IMR-90 (cell line): ENCODE data around the gene SLC18B1. TPM values are rescaled to one million over a fixed set of nuclear protein-coding genes. Genes with fewer than 3 reads are reported as not detected.

ENCODE experiments used
- ATAC-seq: fragments of 200-7000 bp; cut with Tn5 transposase; 2 replicates; pipeline ENCODE4 v1.9.1; 2020; ENCODE audit warnings: low read depth, mild to moderate bottlenecking, moderate library complexity
- BruUV-seq: library from RNA; stranded (reverse); fragments of 400-500 nt; replicated peaks from 2 replicates; lab custom pipeline; 2021; lab: Mats Ljungman, UMichigan
- CTCF ChIA-PET: fragments of 300-600 bp; formaldehyde crosslinking; extraction: SDS; loops from one replicate; lab custom pipeline; 2021; ENCODE audit warnings: antibody characterized with exemption; lab: Yijun Ruan, JAX
- POLR2A ChIA-PET: fragments of 300-600 bp; sonication (Branson Sonifier 250); formaldehyde crosslinking; loops from one replicate; lab custom pipeline; 2022; ENCODE audit warnings: antibody characterized with exemption; ENCODE audit not compliant: unreplicated experiment; lab: Charles Lee
- DNase-seq: peaks from one replicate; pipeline ENCODE4 v3.0.0; 2013
- H2AFZ ChIP-seq: replicated peaks from 2 replicates; pipeline ENCODE3; 2013; ENCODE audit warnings: low read length, mild to moderate bottlenecking; ENCODE audit not compliant: poor library complexity
- H2AK5ac ChIP-seq: 2 replicates; pipeline ENCODE4 v1.6.1; 2013; ENCODE audit warnings: low read depth, low read length, inconsistent platforms
- H2AK9ac ChIP-seq: replicated peaks from 2 replicates; pipeline ENCODE3; 2013; ENCODE audit warnings: mild to moderate bottlenecking, low read depth, low read length, moderate library complexity; ENCODE audit not compliant: poor library complexity
- H2BK120ac ChIP-seq: 2 replicates; pipeline ENCODE4 v1.6.1; 2013; ENCODE audit warnings: low read depth, low read length, inconsistent platforms
- H2BK15ac ChIP-seq: 3 replicates; pipeline ENCODE4 v1.6.1; 2013; ENCODE audit warnings: low read depth, low read length, inconsistent platforms
- H2BK20ac ChIP-seq: 2 replicates; pipeline ENCODE4 v1.6.1; 2013; ENCODE audit warnings: low read depth, mild to moderate bottlenecking, inconsistent platforms, low read length, moderate library complexity
- H2BK5ac ChIP-seq: 2 replicates; pipeline ENCODE4 v1.6.1; 2013; ENCODE audit warnings: mild to moderate bottlenecking, low read depth, low read length, inconsistent platforms; ENCODE audit not compliant: poor library complexity, severe bottlenecking
- H3K14ac ChIP-seq: replicated peaks from 2 replicates; pipeline ENCODE4 v1.6.1; 2013; ENCODE audit warnings: low read depth, low read length, inconsistent platforms
- H3K18ac ChIP-seq: 2 replicates; pipeline ENCODE4 v1.6.1; 2013; ENCODE audit warnings: low read depth, low read length, control low read depth
- H3K23ac ChIP-seq: 2 replicates; pipeline ENCODE4 v1.6.1; 2013; ENCODE audit warnings: low read depth, low read length, inconsistent platforms
- H3K27ac ChIP-seq: 2 replicates; pipeline ENCODE4 v1.5.1; 2013; ENCODE audit warnings: mild to moderate bottlenecking, control low read depth, low read length; ENCODE audit not compliant: insufficient read depth
- H3K27me3 ChIP-seq: 2 replicates; pipeline ENCODE4 v1.6.1; 2013; ENCODE audit warnings: low read length; ENCODE audit not compliant: control insufficient read depth, insufficient read depth
- H3K36me3 ChIP-seq: 2 replicates; pipeline ENCODE4 v1.6.1; 2013; ENCODE audit warnings: low read length, mixed read lengths; ENCODE audit not compliant: control insufficient read depth, insufficient read depth
- H3K4ac ChIP-seq: 2 replicates; pipeline ENCODE4 v1.6.1; 2013; ENCODE audit warnings: low read depth, low read length, inconsistent platforms
- H3K4me1 ChIP-seq: 2 replicates; pipeline ENCODE4 v1.6.1; 2013; ENCODE audit warnings: low read length, mixed read lengths; ENCODE audit not compliant: control insufficient read depth, insufficient read depth
- H3K4me2 ChIP-seq: 2 replicates; pipeline ENCODE4 v1.6.1; 2013; ENCODE audit warnings: low read depth, mild to moderate bottlenecking, control low read depth, low read length, moderate library complexity
- H3K4me3 ChIP-seq: 2 replicates; pipeline ENCODE4 v1.5.1; 2013; ENCODE audit warnings: low read depth, mild to moderate bottlenecking, control low read depth, low read length, moderate library complexity; ENCODE audit not compliant: insufficient read depth
- H3K56ac ChIP-seq: 2 replicates; pipeline ENCODE4 v1.6.1; 2013; ENCODE audit warnings: low read length, inconsistent platforms; ENCODE audit not compliant: insufficient read depth; ENCODE audit errors: extremely low read depth
- H3K79me1 ChIP-seq, 2 experiments: 2 replicates each; pipeline ENCODE4 v1.6.1; 2013; ENCODE audit warnings: low read length in 2 of 2, inconsistent platforms in 1 of 2, low read depth in 1 of 2
- H3K9ac ChIP-seq: 2 replicates; pipeline ENCODE4 v1.6.1; 2013; ENCODE audit warnings: low read depth, low read length, control low read depth
- H3K9me1 ChIP-seq: 2 replicates; pipeline ENCODE4 v1.6.1; 2013; ENCODE audit warnings: low read length, inconsistent platforms; ENCODE audit not compliant: insufficient read depth
- H3K9me3 ChIP-seq: 2 replicates; pipeline ENCODE4 v1.6.1; 2013; ENCODE audit warnings: low read length; ENCODE audit not compliant: control insufficient read depth, insufficient read depth
- H4K20me1 ChIP-seq: 2 replicates; pipeline ENCODE4 v1.6.1; 2013; ENCODE audit warnings: low read length, inconsistent platforms; ENCODE audit not compliant: insufficient read depth
- H4K5ac ChIP-seq: 2 replicates; pipeline ENCODE4 v1.6.1; 2013; ENCODE audit warnings: mild to moderate bottlenecking, low read depth, low read length, control low read depth
- H4K8ac ChIP-seq, 2 experiments: 2 replicates each; pipeline ENCODE4 v1.6.1; 2013; ENCODE audit warnings: low read depth in 2 of 2, low read length in 2 of 2, control low read depth in 1 of 2, inconsistent platforms in 1 of 2
- H4K91ac ChIP-seq: 2 replicates; pipeline ENCODE4 v1.6.1; 2013; ENCODE audit warnings: low read depth, low read length, inconsistent platforms; ENCODE audit not compliant: insufficient read depth
- BHLHE40 ChIP-seq: fragments of 150-350 bp; IDR thresholded peaks from 2 replicates; pipeline ENCODE4 v1.6.1; 2016; ENCODE audit warnings: mild to moderate bottlenecking, low read depth, low read length
- CEBPB ChIP-seq: IDR thresholded peaks from 2 replicates; pipeline ENCODE4 v1.6.1; 2012; ENCODE audit warnings: low read depth, low read length, improper control_type of control experiment
- CHD1 ChIP-seq: IDR thresholded peaks from 2 replicates; pipeline ENCODE4 v1.6.1; 2012; ENCODE audit warnings: low read depth, low read length, improper control_type of control experiment
- CTCF ChIP-seq: conservative IDR thresholded peaks from 2 replicates; pipeline ENCODE4 v1.5.1; 2012; ENCODE audit warnings: mild to moderate bottlenecking, low read depth, low read length, improper control_type of control experiment
- FOS ChIP-seq: fragments of 150-350 bp; IDR thresholded peaks from 2 replicates; pipeline ENCODE4 v1.6.1; 2016; ENCODE audit warnings: low read depth, low read length
- MAFK ChIP-seq: IDR thresholded peaks from 2 replicates; pipeline ENCODE4 v1.6.1; 2012; ENCODE audit warnings: low read depth, low read length, improper control_type of control experiment
- MAZ ChIP-seq: IDR thresholded peaks from 2 replicates; pipeline ENCODE4 v1.6.1; 2012; ENCODE audit warnings: low read depth, mild to moderate bottlenecking, low read length, improper control_type of control experiment, moderate library complexity, borderline replicate concordance
- MXI1 ChIP-seq: IDR thresholded peaks from 2 replicates; pipeline ENCODE4 v1.6.1; 2012; ENCODE audit warnings: low read depth, mild to moderate bottlenecking, low read length, moderate library complexity, borderline replicate concordance
- NFE2L2 ChIP-seq: fragments of 150-350 bp; IDR thresholded peaks from 2 replicates; pipeline ENCODE4 v1.6.1; 2016; ENCODE audit warnings: low read depth, mild to moderate bottlenecking, low read length
- POLR2A ChIP-seq: IDR thresholded peaks from 2 replicates; pipeline ENCODE4 v1.6.1; 2012; ENCODE audit warnings: mild to moderate bottlenecking, low read depth, low read length
- RAD21 ChIP-seq: IDR thresholded peaks from 2 replicates; pipeline ENCODE4 v1.6.1; 2012; ENCODE audit warnings: low read length, improper control_type of control experiment
- RCOR1 ChIP-seq: IDR thresholded peaks from 2 replicates; pipeline ENCODE4 v1.6.1; 2012; ENCODE audit warnings: mild to moderate bottlenecking, low read length, improper control_type of control experiment; ENCODE audit not compliant: insufficient replicate concordance
- RFX5 ChIP-seq: IDR thresholded peaks from 2 replicates; pipeline ENCODE4 v1.8.0; 2012; ENCODE audit warnings: low read depth, mild to moderate bottlenecking, low read length, moderate library complexity
- SMC3 ChIP-seq: fragments of 150-350 bp; IDR thresholded peaks from 2 replicates; pipeline ENCODE4 v1.6.1; 2016; ENCODE audit warnings: low read depth, mild to moderate bottlenecking, antibody characterized with exemption, low read length, moderate library complexity
- USF2 ChIP-seq: fragments of 150-350 bp; IDR thresholded peaks from 2 replicates; pipeline ENCODE4 v1.6.1; 2017; ENCODE audit warnings: mild to moderate bottlenecking, antibody characterized with exemption, low read length, low read depth
- WGBS, 2 experiments: methylation state at CpG; one replicate each; pipeline versions ENCODE4 v1.1.5 to v1.1.7; 2013; ENCODE audit warnings: missing lambda C conversion rate in 2 of 2; ENCODE audit not compliant: insufficient read length in 1 of 2; ENCODE audit errors: extremely low coverage in 2 of 2; 5-methylcytosine and 5-hydroxymethylcytosine counted together
- dilution Hi-C: fragments of 300-500 bp; cut with HindIII; formaldehyde crosslinking; loops from one replicate; pipeline ENCODE4 v1.14.3; 2018; ENCODE audit warnings: low sequenced_read_pairs; ENCODE audit not compliant: unreplicated experiment
- in situ Hi-C: fragments of 300-500 bp; cut with MboI; formaldehyde crosslinking; loops from 3 replicates; pipeline ENCODE4 v1.14.3; 2019; ENCODE audit warnings: low sequenced_read_pairs, inconsistent platforms, mixed read lengths
- intact Hi-C: fragments of 100-400 bp; cut with micrococcal nuclease; formaldehyde crosslinking; loops from 2 replicates; pipeline ENCODE4 v1.10.0; 2022
- polyA plus RNA-seq, 3 experiments: library from polyadenylated mRNA; depleted of rRNA; stranded (reverse); fragments of >200 nt; gene quantifications; 2 replicates each; pipeline ENCODE4 v1.2.3, GENCODE V29; 2012; ENCODE audit warnings: low replicate concordance in 1 of 3
- total RNA-seq: library from RNA; depleted of rRNA; stranded (reverse); fragments of >200 nt; gene quantifications from 2 replicates; pipeline ENCODE4 v1.2.3, GENCODE V29; 2012
- TF ChIP-seq, protein P1 (sequence below): fragments of 150-350 bp; IDR thresholded peaks from 2 replicates; pipeline ENCODE4 v1.6.1; 2016; ENCODE audit warnings: low read depth, mild to moderate bottlenecking, low read length, moderate library complexity, borderline replicate concordance

The SLC18B1 gene
- total and polyA plus RNA-seq, 2 of the 4 experiments (the other 2 are of a cell fraction): 2.4 to 2.5 TPM

DNA sequence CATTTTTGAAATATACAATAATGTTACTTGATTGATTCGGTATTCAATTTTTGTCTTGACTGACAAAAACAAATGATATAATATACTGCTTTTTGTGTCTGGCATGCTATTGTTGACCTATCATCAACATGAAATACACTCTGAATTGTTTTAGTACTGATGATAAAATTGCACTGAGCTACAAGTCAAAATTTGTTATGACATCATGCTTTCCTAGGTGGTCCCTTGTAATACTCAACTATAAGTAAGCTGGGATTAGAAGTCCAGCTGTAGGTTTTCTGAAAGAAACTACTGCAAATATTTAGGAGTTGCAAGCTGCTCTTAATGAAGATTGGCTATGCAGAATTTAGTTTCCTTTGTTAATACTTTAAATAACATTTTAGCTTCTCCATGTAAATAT is 32.9 kb downstream of the SLC18B1 start:
- Histone ChIP-seq H3K9ac (no peak overlapping the region), H3K23ac (no peak overlapping the region), H2AK9ac (no peak overlapping the region), H3K27me3 (no peaks in the 10 kb centered on the region), H4K91ac (no peak overlapping the region), H2AFZ (no peak overlapping the region), H2BK120ac (no peak overlapping the region), H3K36me3 (peaks cover 2% of the 10 kb centered on the region; the same call in 1 of the 2 replicates), H3K27ac (no peak overlapping the region), H3K9me3 (no peaks in the 10 kb centered on the region), H3K18ac (no peak overlapping the region), H3K4me3 (no peak overlapping the region), H3K14ac (no peak overlapping the region), H4K8ac (no peak overlapping the region), H3K9me1 (no peaks in the 10 kb centered on the region), H2BK15ac (no peak overlapping the region), H3K4ac (no peak overlapping the region), H3K4me2 (no peak overlapping the region), H2AK5ac (no peak overlapping the region), H3K4me1 (peaks cover 2% of the 10 kb centered on the region; the same call in 1 of the 2 replicates), H3K56ac (no peak overlapping the region), H3K79me1 (no peaks in the 10 kb centered on the region), H4K20me1 (no peaks in the 10 kb centered on the region), H2BK5ac (no peak overlapping the region), H2BK20ac (no peak overlapping the region), H4K5ac (no peak overlapping the region)
- POLR2A ChIA-PET: interaction anchor here (1.1 kb wide), 1 partner anchor 49 kb away, joined by 4 read pairs; the partner anchor contains the start of gene RPS12
- no CpG with 5 or more reads among the region's 1 CpG for WGBS, 2 experiments
- intact Hi-C loops: no loop called here
- no TSS peak for BruUV-seq
- DNase-seq: no peak
- dilution Hi-C loops: no loop called here
- CTCF ChIA-PET: interaction anchor here (1.4 to 2.4 kb wide), 3 partner anchors 20 to 235 kb away, joined by 3 to 8 read pairs (median 4); partner anchors contain the start of gene SLC18B1
- TF ChIP-seq MAFK: no peak
- no peak for TF ChIP-seq USF2
- no peak for TF ChIP-seq FOS
- no peak for TF ChIP-seq BHLHE40
- TF ChIP-seq, protein P1, sequence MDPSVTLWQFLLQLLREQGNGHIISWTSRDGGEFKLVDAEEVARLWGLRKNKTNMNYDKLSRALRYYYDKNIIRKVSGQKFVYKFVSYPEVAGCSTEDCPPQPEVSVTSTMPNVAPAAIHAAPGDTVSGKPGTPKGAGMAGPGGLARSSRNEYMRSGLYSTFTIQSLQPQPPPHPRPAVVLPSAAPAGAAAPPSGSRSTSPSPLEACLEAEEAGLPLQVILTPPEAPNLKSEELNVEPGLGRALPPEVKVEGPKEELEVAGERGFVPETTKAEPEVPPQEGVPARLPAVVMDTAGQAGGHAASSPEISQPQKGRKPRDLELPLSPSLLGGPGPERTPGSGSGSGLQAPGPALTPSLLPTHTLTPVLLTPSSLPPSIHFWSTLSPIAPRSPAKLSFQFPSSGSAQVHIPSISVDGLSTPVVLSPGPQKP: no peak
- TF ChIP-seq RAD21: no peak
- no peak for TF ChIP-seq CTCF
- TF ChIP-seq RCOR1: no peak
- no peak for TF ChIP-seq MAZ
- no peak for TF ChIP-seq CEBPB
- no peak for TF ChIP-seq POLR2A
- TF ChIP-seq SMC3: no peak
- no peak for TF ChIP-seq NFE2L2
- no peak for TF ChIP-seq RFX5
- no peak for TF ChIP-seq MXI1
- TF ChIP-seq CHD1: no peak
- ATAC-seq: no peak
- in situ Hi-C loops: loop anchor here (25.0 kb wide), 1 partner anchor 103 kb away; the partner anchor contains the start of gene TAAR1
